Measurements from ENCODE around the gene POMGNT2.

POMGNT2 gene

GRCh38 chr3:43102773-43103480 lies 3.0 kb downstream of the POMGNT2 start:
- DNase-seq (ENCODE audit: low spot score) = no peak

- no peak for DNase-seq (ENCODE audit: low spot score)
These were observed 7.1 kb downstream of the POMGNT2 start for GRCh38 chr3:43098761-43099160.

- DNase-seq (ENCODE audit: low spot score) = no peak
These were observed 8.3 kb downstream of the POMGNT2 start for GRCh38 chr3:43097400-43098080.

GRCh38 chr3:43096761-43097160 lies 9.1 kb downstream of the POMGNT2 start:
- no peak for DNase-seq (ENCODE audit: low spot score)

GRCh38 chr3:43095370-43095769 lies 10.5 kb downstream of the POMGNT2 start:
- no peak for DNase-seq (ENCODE audit: low spot score)

GRCh38 chr3:43094851-43095250 lies 11.0 kb downstream of the POMGNT2 start:
- DNase-seq (ENCODE audit: low spot score) = no peak

- DNase-seq (ENCODE audit: low spot score) = no peak
These were observed 11.5 kb downstream of the POMGNT2 start for GRCh38 chr3:43094381-43094780.

- DNase-seq (ENCODE audit: low spot score) = no peak
These were observed 11.9 kb downstream of the POMGNT2 start for GRCh38 chr3:43093974-43094373.

GRCh38 chr3:43093006-43093405 lies 12.9 kb downstream of the POMGNT2 start:
- no peak for DNase-seq (ENCODE audit: low spot score)

- DNase-seq (ENCODE audit: low spot score) = no peak
These were observed 14.4 kb downstream of the POMGNT2 start for GRCh38 chr3:43091481-43091880.

GRCh38 chr3:43090238-43090637 lies 15.6 kb downstream of the POMGNT2 start:
- no peak for DNase-seq (ENCODE audit: low spot score)

- DNase-seq (ENCODE audit: low spot score) = no peak
These were observed 16.8 kb downstream of the POMGNT2 start for GRCh38 chr3:43089081-43089480.

GRCh38 chr3:43087249-43087776 lies 18.6 kb downstream of the POMGNT2 start:
- no peak for DNase-seq (ENCODE audit: low spot score)

- DNase-seq (ENCODE audit: low spot score) = no peak
These were observed 19.3 kb downstream of the POMGNT2 start for GRCh38 chr3:43086460-43087165.

- DNase-seq (ENCODE audit: low spot score) = no peak
These were observed 23.4 kb downstream of the POMGNT2 start for GRCh38 chr3:43082457-43082856.

GRCh38 chr3:43081796-43082195 lies 24.1 kb downstream of the POMGNT2 start:
- DNase-seq (ENCODE audit: low spot score) = no peak

- DNase-seq (ENCODE audit: low spot score) = no peak
These were observed 24.9 kb downstream of the POMGNT2 start for GRCh38 chr3:43080726-43081568.

- no peak for DNase-seq (ENCODE audit: low spot score)
These were observed 26.1 kb downstream of the POMGNT2 start for GRCh38 chr3:43079536-43080332.

- no peak for DNase-seq (ENCODE audit: low spot score)
These were observed 28.2 kb downstream of the POMGNT2 start for GRCh38 chr3:43077707-43078106.

- no peak for DNase-seq (ENCODE audit: low spot score)
These were observed 28.6 kb downstream of the POMGNT2 start for GRCh38 chr3:43077261-43077660.

- DNase-seq (ENCODE audit: low spot score) = no peak
These were observed 29.0 kb downstream of the POMGNT2 start for GRCh38 chr3:43076857-43077256.
